HEK293 (cell line): ENCODE measurements around the gene CDK19.

Experiments
- CTCF ChIA-PET: fragments of 350-600 bp; formaldehyde crosslinking; extraction: SDS; loops from one replicate; lab custom pipeline; 2021; ENCODE audit warnings: antibody characterized with exemption; lab: Yijun Ruan, JAX
- POLR2A ChIA-PET: fragments of 300-600 bp; formaldehyde crosslinking; extraction: SDS; loops from one replicate; lab custom pipeline; 2020; ENCODE audit warnings: antibody characterized with exemption, inconsistent platforms; lab: Yijun Ruan, JAX
- H3K27ac ChIP-seq: fragments of 200-500 bp; sonication (Bioruptor generic); 2 replicates; pipeline ENCODE4 v1.5.1; 2014; ENCODE audit warnings: low read depth, low read length, control low read depth, inconsistent platforms; ENCODE audit errors: extremely low read depth
- H3K36me3 ChIP-seq, 2 experiments: fragments of 200-500 bp in 1 of 2; sonication (Bioruptor generic) in 1 of 2; 1 replicate in 1 of 2; 2 replicates in 1 of 2; pipeline ENCODE4 v1.5.1; 2014 to 2017; ENCODE audit warnings: inconsistent platforms in 2 of 2, low read length in 2 of 2; ENCODE audit not compliant: control insufficient read depth in 2 of 2, insufficient read depth in 1 of 2
- H3K4me1 ChIP-seq: fragments of 200-500 bp; sonication (Bioruptor generic); 2 replicates; pipeline ENCODE4 v1.5.1; 2014; ENCODE audit warnings: mild to moderate bottlenecking, low read length, inconsistent platforms; ENCODE audit not compliant: control insufficient read depth, insufficient read depth
- H3K4me3 ChIP-seq: 2 replicates; pipeline ENCODE4 v1.5.1; 2011; ENCODE audit warnings: low read depth, mild to moderate bottlenecking, control low read depth, low read length, moderate library complexity
- H3K9me3 ChIP-seq: fragments of 200-500 bp; sonication (Bioruptor generic); 2 replicates; pipeline ENCODE4 v1.5.1; 2014; ENCODE audit warnings: low read depth, low read length, inconsistent platforms; ENCODE audit not compliant: control insufficient read depth, insufficient read depth
- KLF17 ChIP-seq: fragments of 450-650 bp; formaldehyde crosslinking; IDR thresholded peaks from 2 replicates; pipeline ENCODE4 v1.5.1; 2016; ENCODE audit warnings: missing biosample characterization, missing genetic modification characterization
- KLF8 ChIP-seq: fragments of 450-650 bp; formaldehyde crosslinking; IDR thresholded peaks from 2 replicates; pipeline ENCODE4 v1.5.1; 2016; ENCODE audit warnings: missing biosample characterization, missing genetic modification characterization
- MEIS1 ChIP-seq: sonication (generic); formaldehyde crosslinking; IDR thresholded peaks from 2 replicates; pipeline ENCODE4 v1.8.1; 2022; ENCODE audit warnings: missing genetic modification reagents, mild to moderate bottlenecking, borderline replicate concordance
- OVOL3 ChIP-seq: fragments of 450-650 bp; formaldehyde crosslinking; IDR thresholded peaks from 2 replicates; pipeline ENCODE4 v1.5.1; 2016; ENCODE audit warnings: missing biosample characterization, missing genetic modification characterization
- RBAK ChIP-seq: fragments of 450-650 bp; formaldehyde crosslinking; IDR thresholded peaks from 2 replicates; pipeline ENCODE4 v1.5.1; 2016; ENCODE audit warnings: missing biosample characterization, missing genetic modification characterization
- REPIN1 ChIP-seq: fragments of 450-650 bp; formaldehyde crosslinking; IDR thresholded peaks from 2 replicates; pipeline ENCODE4 v1.5.1; 2017; ENCODE audit warnings: missing biosample characterization, missing genetic modification characterization, low read depth
- SCRT1 ChIP-seq: fragments of 450-650 bp; formaldehyde crosslinking; IDR thresholded peaks from 2 replicates; pipeline ENCODE4 v1.5.1; 2016; ENCODE audit warnings: missing biosample characterization, missing genetic modification characterization, borderline replicate concordance
- SP3 ChIP-seq: fragments of 450-650 bp; formaldehyde crosslinking; IDR thresholded peaks from 2 replicates; pipeline ENCODE4 v1.5.1; 2016; ENCODE audit warnings: missing biosample characterization, missing genetic modification characterization
- ZBTB1 ChIP-seq: fragments of 450-650 bp; formaldehyde crosslinking; IDR thresholded peaks from 2 replicates; pipeline ENCODE4 v1.5.1; 2016; ENCODE audit warnings: missing biosample characterization, missing genetic modification characterization
- ZNF10 ChIP-seq: fragments of 450-650 bp; formaldehyde crosslinking; IDR thresholded peaks from 2 replicates; pipeline ENCODE4 v1.5.1; 2017; ENCODE audit warnings: missing biosample characterization, missing genetic modification characterization
- ZNF133 ChIP-seq: fragments of 450-650 bp; formaldehyde crosslinking; IDR thresholded peaks from 2 replicates; pipeline ENCODE4 v1.5.1; 2016; ENCODE audit warnings: missing biosample characterization, missing genetic modification characterization
- ZNF138 ChIP-seq: fragments of 450-650 bp; formaldehyde crosslinking; IDR thresholded peaks from 2 replicates; pipeline ENCODE4 v1.5.1; 2016; ENCODE audit warnings: missing biosample characterization, missing genetic modification characterization, borderline replicate concordance
- ZNF16 ChIP-seq: fragments of 450-650 bp; formaldehyde crosslinking; IDR thresholded peaks from 2 replicates; pipeline ENCODE4 v1.5.1; 2016; ENCODE audit warnings: low read depth, missing biosample characterization, missing genetic modification characterization
- ZNF335 ChIP-seq: fragments of 450-650 bp; formaldehyde crosslinking; conservative IDR thresholded peaks from 2 replicates; pipeline ENCODE4 v1.5.1; 2016; ENCODE audit warnings: missing biosample characterization, missing genetic modification characterization
- ZNF426 ChIP-seq: fragments of 450-650 bp; formaldehyde crosslinking; IDR thresholded peaks from 2 replicates; pipeline ENCODE4 v1.5.1; 2017; ENCODE audit warnings: missing biosample characterization, missing genetic modification characterization, mild to moderate bottlenecking, inconsistent platforms, moderate library complexity
- ZNF433 ChIP-seq: fragments of 450-650 bp; formaldehyde crosslinking; IDR thresholded peaks from 2 replicates; pipeline ENCODE4 v1.5.1; 2016; ENCODE audit warnings: missing biosample characterization, missing genetic modification characterization, low read depth
- ZNF610 ChIP-seq: fragments of 450-650 bp; formaldehyde crosslinking; IDR thresholded peaks from 2 replicates; pipeline ENCODE4 v1.5.1; 2016; ENCODE audit warnings: missing biosample characterization, missing genetic modification characterization, borderline replicate concordance
- ZNF747 ChIP-seq: fragments of 450-650 bp; formaldehyde crosslinking; IDR thresholded peaks from 2 replicates; pipeline ENCODE4 v1.5.1; 2016; ENCODE audit warnings: missing biosample characterization, missing genetic modification characterization
- TF ChIP-seq, protein P1 (sequence below): fragments of 450-650 bp; formaldehyde crosslinking; conservative IDR thresholded peaks from 2 replicates; pipeline ENCODE4 v1.5.1; 2016; ENCODE audit warnings: low read depth, missing biosample characterization, missing genetic modification characterization
- TF ChIP-seq, protein P2 (sequence below): fragments of 450-650 bp; formaldehyde crosslinking; IDR thresholded peaks from 2 replicates; pipeline ENCODE4 v1.5.1; 2017; ENCODE audit warnings: missing biosample characterization, missing genetic modification characterization
- TF ChIP-seq, protein P3 (sequence below): fragments of 450-650 bp; formaldehyde crosslinking; IDR thresholded peaks from 2 replicates; pipeline ENCODE4 v1.5.1; 2016; ENCODE audit warnings: missing biosample characterization, missing genetic modification characterization
- TF ChIP-seq, protein P4 (sequence below): fragments of 450-650 bp; formaldehyde crosslinking; IDR thresholded peaks from 2 replicates; pipeline ENCODE4; 2016; ENCODE audit warnings: missing biosample characterization, missing genetic modification characterization
- TF ChIP-seq, protein P5 (sequence below): fragments of 450-650 bp; formaldehyde crosslinking; IDR thresholded peaks from 2 replicates; pipeline ENCODE4 v1.5.1; 2016; ENCODE audit warnings: missing biosample characterization, missing genetic modification characterization

The CDK19 gene

GRCh38 chr6:110728501-110728900, 86.8 kb downstream of the CDK19 start:
- Histone ChIP-seq H3K36me3 (no peaks in the 10 kb centered on the region), H3K9me3 (no peaks in the 10 kb centered on the region), H3K4me1 (no peaks in the 10 kb centered on the region), H3K4me3 (no peak overlapping the region), H3K27ac (no peak overlapping the region)
- POLR2A ChIA-PET: no interaction called here
- TF ChIP-seq ZNF10 (no peak), SCRT1 (tag by site-specific recombination) (no peak), ZNF610 (tag by site-specific recombination) (no peak), ZNF426 (tag by site-specific recombination) (no peak), ZNF138 (tag by site-specific recombination) (no peak), KLF8 (tag by site-specific recombination) (no peak), ZNF433 (tag by site-specific recombination) (no peak), MEIS1 (no peak), RBAK (tag by site-specific recombination) (no peak), SP3 (tag by site-specific recombination) (no peak)
- CTCF ChIA-PET: interaction anchor here (0.6 to 0.7 kb wide), 2 partner anchors 46 to 267 kb away, joined by 3 read pairs; no protein-coding TSS in a partner anchor

DNA sequence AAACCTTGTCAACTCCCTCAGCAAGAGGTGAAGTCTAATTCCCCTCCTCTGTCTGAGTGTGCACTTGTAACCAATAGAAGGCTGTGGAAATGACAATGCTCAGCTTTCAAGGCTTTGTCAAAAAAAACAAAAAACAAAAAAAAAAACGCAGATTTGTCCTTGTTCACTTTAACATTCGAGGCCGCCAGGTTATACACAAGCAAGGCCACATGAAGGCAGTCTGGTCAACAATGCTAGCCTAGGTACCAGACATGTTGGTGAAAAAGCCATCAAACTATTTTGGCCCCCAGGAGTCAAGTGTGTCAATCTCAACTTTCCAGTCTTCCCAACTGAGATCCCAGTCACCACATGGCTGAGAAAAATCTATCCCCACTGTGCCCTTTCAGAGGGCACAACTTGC, 92.3 kb downstream of the CDK19 start:
- ChIA-PET POLR2A (no interaction called here), CTCF (no interaction called here)
- no peaks in the 10 kb centered on the region for H3K9me3 ChIP-seq
- no peaks in the 10 kb centered on the region for H3K4me1 ChIP-seq
- H3K27ac ChIP-seq: no peak overlapping the region
- H3K36me3 ChIP-seq: no peaks in the 10 kb centered on the region
- no peak overlapping the region for H3K4me3 ChIP-seq
- TF ChIP-seq, protein P1, sequence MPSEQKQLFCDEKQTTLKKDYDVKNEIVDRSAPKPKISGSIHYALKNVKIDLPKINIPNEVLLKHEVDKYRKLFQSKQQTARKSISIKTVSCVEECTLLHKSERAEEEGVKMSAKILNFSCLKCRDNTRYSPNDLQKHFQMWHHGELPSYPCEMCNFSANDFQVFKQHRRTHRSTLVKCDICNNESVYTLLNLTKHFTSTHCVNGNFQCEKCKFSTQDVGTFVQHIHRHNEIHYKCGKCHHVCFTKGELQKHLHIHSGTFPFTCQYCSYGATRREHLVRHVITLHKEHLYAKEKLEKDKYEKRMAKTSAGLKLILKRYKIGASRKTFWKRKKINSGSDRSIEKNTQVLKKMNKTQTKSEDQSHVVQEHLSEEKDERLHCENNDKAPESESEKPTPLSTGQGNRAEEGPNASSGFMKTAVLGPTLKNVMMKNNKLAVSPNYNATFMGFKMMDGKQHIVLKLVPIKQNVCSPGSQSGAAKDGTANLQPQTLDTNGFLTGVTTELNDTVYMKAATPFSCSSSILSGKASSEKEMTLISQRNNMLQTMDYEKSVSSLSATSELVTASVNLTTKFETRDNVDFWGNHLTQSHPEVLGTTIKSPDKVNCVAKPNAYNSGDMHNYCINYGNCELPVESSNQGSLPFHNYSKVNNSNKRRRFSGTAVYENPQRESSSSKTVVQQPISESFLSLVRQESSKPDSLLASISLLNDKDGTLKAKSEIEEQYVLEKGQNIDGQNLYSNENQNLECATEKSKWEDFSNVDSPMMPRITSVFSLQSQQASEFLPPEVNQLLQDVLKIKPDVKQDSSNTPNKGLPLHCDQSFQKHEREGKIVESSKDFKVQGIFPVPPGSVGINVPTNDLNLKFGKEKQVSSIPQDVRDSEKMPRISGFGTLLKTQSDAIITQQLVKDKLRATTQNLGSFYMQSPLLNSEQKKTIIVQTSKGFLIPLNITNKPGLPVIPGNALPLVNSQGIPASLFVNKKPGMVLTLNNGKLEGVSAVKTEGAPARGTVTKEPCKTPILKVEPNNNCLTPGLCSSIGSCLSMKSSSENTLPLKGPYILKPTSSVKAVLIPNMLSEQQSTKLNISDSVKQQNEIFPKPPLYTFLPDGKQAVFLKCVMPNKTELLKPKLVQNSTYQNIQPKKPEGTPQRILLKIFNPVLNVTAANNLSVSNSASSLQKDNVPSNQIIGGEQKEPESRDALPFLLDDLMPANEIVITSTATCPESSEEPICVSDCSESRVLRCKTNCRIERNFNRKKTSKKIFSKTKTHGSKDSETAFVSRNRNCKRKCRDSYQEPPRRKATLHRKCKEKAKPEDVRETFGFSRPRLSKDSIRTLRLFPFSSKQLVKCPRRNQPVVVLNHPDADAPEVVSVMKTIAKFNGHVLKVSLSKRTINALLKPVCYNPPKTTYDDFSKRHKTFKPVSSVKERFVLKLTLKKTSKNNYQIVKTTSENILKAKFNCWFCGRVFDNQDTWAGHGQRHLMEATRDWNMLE (tag by site-specific recombination): no peak
- TF ChIP-seq ZNF747 (tag by site-specific recombination): no peak
- TF ChIP-seq, protein P2, sequence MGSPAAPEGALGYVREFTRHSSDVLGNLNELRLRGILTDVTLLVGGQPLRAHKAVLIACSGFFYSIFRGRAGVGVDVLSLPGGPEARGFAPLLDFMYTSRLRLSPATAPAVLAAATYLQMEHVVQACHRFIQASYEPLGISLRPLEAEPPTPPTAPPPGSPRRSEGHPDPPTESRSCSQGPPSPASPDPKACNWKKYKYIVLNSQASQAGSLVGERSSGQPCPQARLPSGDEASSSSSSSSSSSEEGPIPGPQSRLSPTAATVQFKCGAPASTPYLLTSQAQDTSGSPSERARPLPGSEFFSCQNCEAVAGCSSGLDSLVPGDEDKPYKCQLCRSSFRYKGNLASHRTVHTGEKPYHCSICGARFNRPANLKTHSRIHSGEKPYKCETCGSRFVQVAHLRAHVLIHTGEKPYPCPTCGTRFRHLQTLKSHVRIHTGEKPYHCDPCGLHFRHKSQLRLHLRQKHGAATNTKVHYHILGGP (tag by site-specific recombination): no peak
- TF ChIP-seq, protein P3, sequence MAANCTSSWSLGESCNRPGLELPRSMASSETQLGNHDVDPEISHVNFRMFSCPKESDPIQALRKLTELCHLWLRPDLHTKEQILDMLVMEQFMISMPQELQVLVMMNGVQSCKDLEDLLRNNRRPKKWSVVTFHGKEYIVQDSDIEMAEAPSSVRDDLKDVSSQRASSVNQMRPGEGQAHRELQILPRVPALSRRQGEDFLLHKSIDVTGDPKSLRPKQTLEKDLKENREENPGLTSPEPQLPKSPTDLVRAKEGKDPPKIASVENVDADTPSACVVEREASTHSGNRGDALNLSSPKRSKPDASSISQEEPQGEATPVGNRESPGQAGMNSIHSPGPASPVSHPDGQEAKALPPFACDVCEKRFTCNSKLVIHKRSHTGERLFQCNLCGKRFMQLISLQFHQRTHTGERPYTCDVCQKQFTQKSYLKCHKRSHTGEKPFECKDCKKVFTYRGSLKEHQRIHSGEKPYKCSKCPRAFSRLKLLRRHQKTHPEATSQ (tag by site-specific recombination): no peak
- no peak for TF ChIP-seq OVOL3
- no peak for TF ChIP-seq KLF17 (tag by site-specific recombination)
- no peak for TF ChIP-seq ZBTB1 (tag by site-specific recombination)
- TF ChIP-seq, protein P4, sequence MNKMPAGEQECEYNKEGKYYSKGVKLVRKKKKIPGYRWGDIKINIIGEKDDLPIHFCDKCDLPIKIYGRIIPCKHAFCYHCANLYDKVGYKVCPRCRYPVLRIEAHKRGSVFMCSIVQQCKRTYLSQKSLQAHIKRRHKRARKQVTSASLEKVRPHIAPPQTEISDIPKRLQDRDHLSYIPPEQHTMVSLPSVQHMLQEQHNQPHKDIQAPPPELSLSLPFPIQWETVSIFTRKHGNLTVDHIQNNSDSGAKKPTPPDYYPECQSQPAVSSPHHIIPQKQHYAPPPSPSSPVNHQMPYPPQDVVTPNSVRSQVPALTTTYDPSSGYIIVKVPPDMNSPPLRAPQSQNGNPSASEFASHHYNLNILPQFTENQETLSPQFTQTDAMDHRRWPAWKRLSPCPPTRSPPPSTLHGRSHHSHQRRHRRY (tag by site-specific recombination): no peak
- TF ChIP-seq ZNF133 (tag by site-specific recombination): no peak
- no peak for TF ChIP-seq ZNF16 (tag by site-specific recombination)
- TF ChIP-seq, protein P5, sequence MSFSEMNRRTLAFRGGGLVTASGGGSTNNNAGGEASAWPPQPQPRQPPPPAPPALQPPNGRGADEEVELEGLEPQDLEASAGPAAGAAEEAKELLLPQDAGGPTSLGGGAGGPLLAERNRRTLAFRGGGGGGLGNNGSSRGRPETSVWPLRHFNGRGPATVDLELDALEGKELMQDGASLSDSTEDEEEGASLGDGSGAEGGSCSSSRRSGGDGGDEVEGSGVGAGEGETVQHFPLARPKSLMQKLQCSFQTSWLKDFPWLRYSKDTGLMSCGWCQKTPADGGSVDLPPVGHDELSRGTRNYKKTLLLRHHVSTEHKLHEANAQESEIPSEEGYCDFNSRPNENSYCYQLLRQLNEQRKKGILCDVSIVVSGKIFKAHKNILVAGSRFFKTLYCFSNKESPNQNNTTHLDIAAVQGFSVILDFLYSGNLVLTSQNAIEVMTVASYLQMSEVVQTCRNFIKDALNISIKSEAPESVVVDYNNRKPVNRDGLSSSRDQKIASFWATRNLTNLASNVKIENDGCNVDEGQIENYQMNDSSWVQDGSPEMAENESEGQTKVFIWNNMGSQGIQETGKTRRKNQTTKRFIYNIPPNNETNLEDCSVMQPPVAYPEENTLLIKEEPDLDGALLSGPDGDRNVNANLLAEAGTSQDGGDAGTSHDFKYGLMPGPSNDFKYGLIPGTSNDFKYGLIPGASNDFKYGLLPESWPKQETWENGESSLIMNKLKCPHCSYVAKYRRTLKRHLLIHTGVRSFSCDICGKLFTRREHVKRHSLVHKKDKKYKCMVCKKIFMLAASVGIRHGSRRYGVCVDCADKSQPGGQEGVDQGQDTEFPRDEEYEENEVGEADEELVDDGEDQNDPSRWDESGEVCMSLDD (tag by site-specific recombination): no peak
- TF ChIP-seq ZNF335 (tag by site-specific recombination): no peak
- no peak for TF ChIP-seq MEIS1
- no peak for TF ChIP-seq REPIN1 (tag by site-specific recombination)
